Transverse colon (tissue), 4 donors: ENCODE measurements around the gene ATP1A2.
A peak's percentile ranks its signal among the peaks of the same experiment; 100 is the strongest.

Experiments
- EP300 ChIP-seq: sonication (generic); formaldehyde crosslinking; IDR thresholded peaks from one replicate; pipeline ENCODE4 v1.6.1; 2017; ENCODE audit warnings: antibody characterized with exemption, low read depth
- POLR2A ChIP-seq: fragments of 450-650 bp; IDR thresholded peaks from one replicate; pipeline ENCODE4 v1.6.1; 2016; ENCODE audit warnings: antibody characterized with exemption, mild to moderate bottlenecking, moderate library complexity
- POLR2AphosphoS5 ChIP-seq, 3 donors: sonication (generic); formaldehyde crosslinking; IDR thresholded peaks; one replicate each; pipeline ENCODE4 v1.6.1; 2016; ENCODE audit warnings: antibody characterized with exemption in 3 of 3
- TF ChIP-seq, protein P1 (sequence below), 5 experiments: fragments of 200-600 bp in 3 of 5; fragments of 450-650 bp in 2 of 5; sonication (generic) in 3 of 5; IDR thresholded peaks; 1 replicate in 2 of 5; 2 replicates in 3 of 5; pipeline ENCODE4 v1.5.1; 2016 to 2017; ENCODE audit warnings: antibody characterized with exemption in 5 of 5, inconsistent platforms in 3 of 5, mild to moderate bottlenecking in 2 of 5, moderate library complexity in 1 of 5

DNA sequence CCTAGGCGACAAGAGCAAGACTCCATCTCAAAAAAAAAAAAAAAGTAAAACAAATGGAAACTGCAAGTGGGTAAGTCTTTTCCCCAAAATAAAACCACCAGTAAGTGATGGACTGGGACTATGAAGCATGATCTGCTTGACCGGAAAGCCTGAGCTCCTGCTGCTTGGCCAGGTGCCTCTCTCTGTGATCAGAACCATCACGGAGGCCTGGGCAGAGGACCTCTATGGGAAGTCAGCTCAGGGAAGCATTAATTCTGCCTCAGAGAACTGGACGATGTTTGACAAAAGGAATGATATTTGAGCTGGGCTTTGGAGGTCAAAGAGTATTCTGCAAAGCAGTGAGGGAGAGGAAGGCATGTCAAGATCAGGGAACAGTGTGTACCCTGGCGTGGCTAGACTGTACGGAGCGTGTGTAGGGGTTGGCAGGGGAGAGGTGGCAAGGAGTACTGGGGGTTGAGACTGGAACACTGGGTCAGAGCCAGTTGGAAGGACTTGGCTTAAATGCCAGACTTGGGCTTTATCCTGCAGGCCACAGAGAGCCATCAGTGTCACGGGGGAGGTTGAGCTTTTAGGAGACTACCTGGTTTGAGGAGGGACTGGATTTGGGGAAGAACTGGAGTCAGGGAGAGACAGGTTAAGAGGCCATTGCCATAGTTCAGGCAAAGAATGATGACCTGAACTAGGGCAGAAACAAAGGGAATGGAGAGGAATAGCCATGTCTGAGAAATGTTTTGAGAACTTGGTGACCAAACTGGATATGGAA is 16.4 kb downstream of the ATP1A2 start:
- TF ChIP-seq, protein P1, sequence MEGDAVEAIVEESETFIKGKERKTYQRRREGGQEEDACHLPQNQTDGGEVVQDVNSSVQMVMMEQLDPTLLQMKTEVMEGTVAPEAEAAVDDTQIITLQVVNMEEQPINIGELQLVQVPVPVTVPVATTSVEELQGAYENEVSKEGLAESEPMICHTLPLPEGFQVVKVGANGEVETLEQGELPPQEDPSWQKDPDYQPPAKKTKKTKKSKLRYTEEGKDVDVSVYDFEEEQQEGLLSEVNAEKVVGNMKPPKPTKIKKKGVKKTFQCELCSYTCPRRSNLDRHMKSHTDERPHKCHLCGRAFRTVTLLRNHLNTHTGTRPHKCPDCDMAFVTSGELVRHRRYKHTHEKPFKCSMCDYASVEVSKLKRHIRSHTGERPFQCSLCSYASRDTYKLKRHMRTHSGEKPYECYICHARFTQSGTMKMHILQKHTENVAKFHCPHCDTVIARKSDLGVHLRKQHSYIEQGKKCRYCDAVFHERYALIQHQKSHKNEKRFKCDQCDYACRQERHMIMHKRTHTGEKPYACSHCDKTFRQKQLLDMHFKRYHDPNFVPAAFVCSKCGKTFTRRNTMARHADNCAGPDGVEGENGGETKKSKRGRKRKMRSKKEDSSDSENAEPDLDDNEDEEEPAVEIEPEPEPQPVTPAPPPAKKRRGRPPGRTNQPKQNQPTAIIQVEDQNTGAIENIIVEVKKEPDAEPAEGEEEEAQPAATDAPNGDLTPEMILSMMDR (IDR thresholded peaks at IDR 0.05), result no peak
- TF ChIP-seq POLR2AphosphoS5 (IDR thresholded peaks at IDR 0.05), result peak; percentile 12 to 52 (median 46)
- no peak for TF ChIP-seq POLR2A
- no peak for TF ChIP-seq EP300
